Measurements from ENCODE around the gene EEF1AKMT2. TPM values are rescaled to one million over a fixed set of nuclear protein-coding genes. Genes with fewer than 3 reads are reported as not detected.

The EEF1AKMT2 gene
- total and polyA plus RNA-seq, 2 donors (not counting 1 experiment from before 2014, with no cell fraction given), result 20.5 to 22.1 TPM

GRCh38 chr10:124722798-124723783 is 68.6 kb downstream of the EEF1AKMT2 start:
- no peak for DNase-seq (ENCODE audit: low read depth in 2 of 2)
- Histone ChIP-seq H3K79me2 (ENCODE audit: control insufficient read depth, insufficient read depth, low read length) (no peaks in the 10 kb centered on the region), H3K4me1 (ENCODE audit: control insufficient read depth, extremely low read depth, insufficient read depth, low read length) (peaks cover 5% of the 10 kb centered on the region), H3K4me3 (replicated peaks in 1 of 4; ENCODE audit: control extremely low read depth in 1 of 4, insufficient read depth in 1 of 4, low read depth in 3 of 4, low read length in 4 of 4) (no peak overlapping the region), H3K4me2 (ENCODE audit: extremely low read depth, insufficient read depth, low read length) (no peak overlapping the region), H3K9me3 (ENCODE audit: control insufficient read depth, insufficient read depth, low read depth, low read length) (no peaks in the 10 kb centered on the region), H3K9ac (ENCODE audit: insufficient read depth, low read length) (no peak overlapping the region), H2AFZ (ENCODE audit: low read length) (no peak overlapping the region), H3K27me3 (ENCODE audit: control insufficient read depth, insufficient read depth, low read length) (no peaks in the 10 kb centered on the region), H3K36me3 (ENCODE audit: control insufficient read depth, insufficient read depth, low read length) (no peaks in the 10 kb centered on the region), H4K20me1 (ENCODE audit: control insufficient read depth, extremely low read depth, insufficient read depth, low read length) (peaks cover 1% of the 10 kb centered on the region), H3K27ac (ENCODE audit: insufficient read depth, low read length) (no peak overlapping the region)
- TF ChIP-seq EZH2 (IDR thresholded peaks at IDR 0.05; ENCODE audit: low read length, missing control alignments), result no peak
- TF ChIP-seq, protein P1, sequence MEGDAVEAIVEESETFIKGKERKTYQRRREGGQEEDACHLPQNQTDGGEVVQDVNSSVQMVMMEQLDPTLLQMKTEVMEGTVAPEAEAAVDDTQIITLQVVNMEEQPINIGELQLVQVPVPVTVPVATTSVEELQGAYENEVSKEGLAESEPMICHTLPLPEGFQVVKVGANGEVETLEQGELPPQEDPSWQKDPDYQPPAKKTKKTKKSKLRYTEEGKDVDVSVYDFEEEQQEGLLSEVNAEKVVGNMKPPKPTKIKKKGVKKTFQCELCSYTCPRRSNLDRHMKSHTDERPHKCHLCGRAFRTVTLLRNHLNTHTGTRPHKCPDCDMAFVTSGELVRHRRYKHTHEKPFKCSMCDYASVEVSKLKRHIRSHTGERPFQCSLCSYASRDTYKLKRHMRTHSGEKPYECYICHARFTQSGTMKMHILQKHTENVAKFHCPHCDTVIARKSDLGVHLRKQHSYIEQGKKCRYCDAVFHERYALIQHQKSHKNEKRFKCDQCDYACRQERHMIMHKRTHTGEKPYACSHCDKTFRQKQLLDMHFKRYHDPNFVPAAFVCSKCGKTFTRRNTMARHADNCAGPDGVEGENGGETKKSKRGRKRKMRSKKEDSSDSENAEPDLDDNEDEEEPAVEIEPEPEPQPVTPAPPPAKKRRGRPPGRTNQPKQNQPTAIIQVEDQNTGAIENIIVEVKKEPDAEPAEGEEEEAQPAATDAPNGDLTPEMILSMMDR (conservative IDR thresholded peaks at IDR 0.05 in 1 of 2, IDR thresholded peaks at IDR 0.05 in 1 of 2; ENCODE audit: low read depth in 1 of 2, low read length in 2 of 2), result no peak

GRCh38 chr10:124721330-124722045 is 70.2 kb downstream of the EEF1AKMT2 start:
- no peak overlapping the region for H3K9ac ChIP-seq (ENCODE audit: insufficient read depth, low read length)
- H3K27me3 ChIP-seq (ENCODE audit: control insufficient read depth, insufficient read depth, low read length), result no peaks in the 10 kb centered on the region

More at GRCh38 chr10:124721330-124722045, 70.2 kb downstream of the EEF1AKMT2 start:
- Histone ChIP-seq H3K4me2 (ENCODE audit: extremely low read depth, insufficient read depth, low read length) (no peak overlapping the region), H4K20me1 (ENCODE audit: control insufficient read depth, extremely low read depth, insufficient read depth, low read length) (peaks cover 1% of the 10 kb centered on the region), H3K9me3 (ENCODE audit: control insufficient read depth, insufficient read depth, low read depth, low read length) (no peaks in the 10 kb centered on the region), H3K79me2 (ENCODE audit: control insufficient read depth, insufficient read depth, low read length) (no peaks in the 10 kb centered on the region), H2AFZ (ENCODE audit: low read length) (no peak overlapping the region), H3K27ac (ENCODE audit: insufficient read depth, low read length) (no peak overlapping the region), H3K4me1 (ENCODE audit: control insufficient read depth, extremely low read depth, insufficient read depth, low read length) (peaks cover 5% of the 10 kb centered on the region), H3K36me3 (ENCODE audit: control insufficient read depth, insufficient read depth, low read length) (no peaks in the 10 kb centered on the region), H3K4me3 (replicated peaks in 1 of 4; ENCODE audit: control extremely low read depth in 1 of 4, insufficient read depth in 1 of 4, low read depth in 3 of 4, low read length in 4 of 4) (no peak overlapping the region)
- peak in 1 of 2 donors; percentile 47 for DNase-seq (ENCODE audit: low read depth in 2 of 2)
- TF ChIP-seq, protein P1 (conservative IDR thresholded peaks at IDR 0.05 in 1 of 2, IDR thresholded peaks at IDR 0.05 in 1 of 2; ENCODE audit: low read depth in 1 of 2, low read length in 2 of 2), result no peak
- no peak for TF ChIP-seq EZH2 (IDR thresholded peaks at IDR 0.05; ENCODE audit: low read length, missing control alignments)

Measured in fibroblast of lung (primary cell).